Measurements from ENCODE around the gene FGD5. TPM values are rescaled to one million over a fixed set of nuclear protein-coding genes. Genes with fewer than 3 reads are reported as not detected.

Gene FGD5
- 10 to 100 TPM in 3 of 4 donors, 1 to 10 TPM in 1; 10.0 to 66.8 (median 19.2) TPM for total RNA-seq

GRCh38 chr3:14818804-14819500, at the start of gene FGD5:
Gene FGD5, plus strand, starts transcription at chr3:14818962. Its CDS starts 110 bp downstream, at chr3:14819072.
- H3K4me1 ChIP-seq: no peaks in the 10 kb centered on the region
- H3K27ac ChIP-seq: no peak within 1 kb of the TSS
- H3K9me3 ChIP-seq: no peaks in the 10 kb centered on the region
- H3K36me3 ChIP-seq: no peaks in the 10 kb centered on the region
- DNase-seq: no peak
- intact Hi-C loops (cut with DNase I; ENCODE audit: low total_unique reads): no loop called here
- no peaks in the 10 kb centered on the region for H3K27me3 ChIP-seq
- H3K4me3 ChIP-seq: no peak within 1 kb of the TSS
- TF ChIP-seq CTCF (IDR thresholded peaks at IDR 0.05) (no peak), POLR2A (IDR thresholded peaks at IDR 0.05) (no peak)

GRCh38 chr3:14769544-14770325, 49.0 kb upstream of the FGD5 start:
- Histone ChIP-seq H3K27ac (no peak overlapping the region), H3K9me3 (no peaks in the 10 kb centered on the region), H3K27me3 (no peaks in the 10 kb centered on the region), H3K36me3 (no peaks in the 10 kb centered on the region), H3K4me3 (no peak overlapping the region), H3K4me1 (no peaks in the 10 kb centered on the region)
- intact Hi-C loops (cut with DNase I; ENCODE audit: low total_unique reads): no loop called here
- TF ChIP-seq POLR2A (IDR thresholded peaks at IDR 0.05) (no peak), CTCF (IDR thresholded peaks at IDR 0.05) (no peak)
- DNase-seq: no peak

DNA sequence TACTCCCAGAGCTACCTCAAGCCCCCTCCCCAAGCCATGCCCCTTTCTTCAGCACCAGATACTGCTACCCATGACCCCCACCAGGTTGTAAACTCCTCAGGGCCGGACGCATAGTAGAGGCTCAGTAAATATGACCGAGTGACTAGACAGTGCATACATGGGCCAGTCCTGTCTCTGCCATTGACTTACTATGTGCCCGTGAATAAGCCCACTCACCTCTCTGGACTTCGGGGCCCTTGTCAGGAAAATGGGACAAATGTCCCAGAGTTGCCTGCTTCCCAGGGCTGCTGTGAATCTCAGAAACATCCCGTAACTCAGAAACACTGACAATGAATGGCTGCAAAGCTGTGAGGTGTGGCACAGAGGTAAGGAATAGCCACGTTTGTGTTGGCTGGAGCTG, 48.2 kb upstream of the FGD5 start:
- Histone ChIP-seq H3K4me3 (no peak overlapping the region), H3K36me3 (no peaks in the 10 kb centered on the region), H3K27ac (no peak overlapping the region), H3K9me3 (no peaks in the 10 kb centered on the region), H3K4me1 (no peaks in the 10 kb centered on the region), H3K27me3 (no peaks in the 10 kb centered on the region)
- TF ChIP-seq CTCF (IDR thresholded peaks at IDR 0.05) (no peak), POLR2A (IDR thresholded peaks at IDR 0.05) (no peak)
- no peak for DNase-seq
- intact Hi-C loops (cut with DNase I; ENCODE audit: low total_unique reads): no loop called here

DNA sequence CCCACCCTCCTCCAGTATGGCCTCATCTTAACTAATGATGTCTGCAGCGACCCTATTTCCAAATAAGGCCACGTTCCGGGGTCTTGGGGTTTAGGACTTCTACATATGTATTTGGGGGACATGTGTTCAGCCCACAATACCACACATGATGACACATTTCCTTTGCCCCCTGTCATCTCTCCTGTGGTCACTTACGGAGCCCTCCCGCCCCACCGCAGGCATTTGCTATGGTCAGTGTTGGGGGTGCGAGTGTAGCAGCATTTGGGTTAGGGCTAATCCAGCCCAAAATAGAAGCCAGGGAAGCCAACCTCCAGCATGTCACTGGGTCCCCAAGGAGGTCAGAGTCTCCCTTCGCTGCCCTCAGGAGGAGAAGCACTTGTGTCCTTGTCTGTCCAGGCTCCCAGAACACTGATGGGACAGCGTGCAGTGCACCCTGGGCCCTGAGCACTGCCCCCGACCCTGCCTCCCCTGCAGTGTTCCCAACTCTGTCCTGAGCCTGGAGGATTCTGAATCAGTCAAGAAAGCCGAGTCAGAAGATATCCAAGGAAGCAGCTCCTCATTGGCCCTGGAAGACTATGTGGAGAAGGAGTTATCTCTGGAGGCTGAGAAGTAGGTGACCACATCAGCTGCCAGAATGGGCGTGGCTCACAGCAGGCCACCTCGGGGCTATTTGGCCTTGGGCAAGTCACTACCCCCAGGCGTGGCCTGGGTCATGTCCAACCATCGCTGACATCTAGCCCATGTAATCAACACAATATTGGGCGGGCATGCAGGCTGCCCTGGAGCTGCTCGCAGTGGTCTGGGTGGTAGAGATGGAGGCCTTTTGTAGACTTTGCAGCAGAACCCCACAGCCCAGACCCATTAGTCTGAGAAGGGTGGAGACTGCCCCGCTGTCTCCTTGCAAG, 46.9 kb upstream of the FGD5 start:
- TF ChIP-seq POLR2A (IDR thresholded peaks at IDR 0.05) (no peak), CTCF (IDR thresholded peaks at IDR 0.05) (no peak)
- DNase-seq: peak in 1 of 2 donors; percentile 10

More for the DNA sequence above, 46.9 kb upstream of the FGD5 start:
- Histone ChIP-seq H3K4me1 (no peaks in the 10 kb centered on the region), H3K27me3 (no peaks in the 10 kb centered on the region), H3K9me3 (no peaks in the 10 kb centered on the region), H3K4me3 (no peak overlapping the region), H3K36me3 (no peaks in the 10 kb centered on the region), H3K27ac (no peak overlapping the region)
- intact Hi-C loops (cut with DNase I; ENCODE audit: low total_unique reads): no loop called here

Measured in uterus (tissue), 4 donors.